ENCODE data around the gene CABYR.

The CABYR gene

DNA sequence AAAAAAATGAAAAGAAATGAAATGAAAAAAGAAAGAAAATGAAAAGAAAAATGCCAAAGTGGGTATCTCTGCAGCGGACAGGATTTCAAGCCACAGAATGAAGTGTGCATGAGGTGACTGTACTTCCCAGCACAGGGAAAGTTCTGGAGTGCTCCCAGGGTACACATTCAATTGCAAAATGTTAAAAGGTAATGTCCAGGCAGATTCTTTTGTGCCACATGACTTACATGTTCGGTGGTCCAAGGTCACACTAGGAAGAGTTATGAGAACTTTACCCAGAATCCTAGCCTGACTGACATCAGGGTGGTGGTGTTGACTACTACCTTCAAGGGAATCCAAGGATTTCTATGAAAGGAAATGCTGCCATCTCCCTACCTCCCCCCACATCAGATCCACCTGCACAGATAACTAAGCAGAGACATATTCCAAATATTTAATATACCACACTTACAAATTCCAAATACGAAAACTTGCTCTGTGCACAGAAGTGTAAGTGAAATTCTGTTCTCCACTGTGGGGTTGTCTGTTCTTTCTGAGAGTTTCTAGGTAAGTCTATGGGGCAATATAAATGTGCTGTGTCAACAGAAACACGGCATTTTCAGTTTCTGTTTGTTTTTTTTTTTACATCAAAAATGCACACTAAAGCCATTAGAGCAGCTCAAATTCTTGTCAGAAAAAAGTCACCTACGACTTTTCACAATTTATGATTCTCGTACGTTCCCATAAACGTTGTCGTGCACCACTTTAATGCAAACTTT is 56.6 kb downstream of the CABYR start:
- DNase-seq = no peak

DNA sequence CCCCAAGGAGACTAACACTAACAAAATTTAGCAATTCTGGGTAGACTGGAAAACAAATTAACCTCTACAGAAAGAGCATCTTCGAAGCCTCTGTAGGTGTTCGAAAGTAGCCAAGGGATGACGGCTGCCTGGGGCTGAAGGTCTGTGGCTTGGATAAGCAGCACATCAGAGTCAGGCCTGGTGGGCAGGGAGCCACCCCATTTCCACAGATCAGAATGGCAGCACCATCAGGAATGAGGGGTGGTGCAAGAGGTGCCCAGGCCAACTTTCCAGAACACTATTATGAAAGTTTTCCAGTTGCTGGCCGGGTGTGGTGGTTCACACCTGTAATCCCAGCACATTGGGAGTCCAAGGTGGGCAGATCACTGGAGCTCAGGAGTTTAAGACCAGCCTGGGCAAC is 57.9 kb downstream of the CABYR start:
- DNase-seq = no peak

DNA sequence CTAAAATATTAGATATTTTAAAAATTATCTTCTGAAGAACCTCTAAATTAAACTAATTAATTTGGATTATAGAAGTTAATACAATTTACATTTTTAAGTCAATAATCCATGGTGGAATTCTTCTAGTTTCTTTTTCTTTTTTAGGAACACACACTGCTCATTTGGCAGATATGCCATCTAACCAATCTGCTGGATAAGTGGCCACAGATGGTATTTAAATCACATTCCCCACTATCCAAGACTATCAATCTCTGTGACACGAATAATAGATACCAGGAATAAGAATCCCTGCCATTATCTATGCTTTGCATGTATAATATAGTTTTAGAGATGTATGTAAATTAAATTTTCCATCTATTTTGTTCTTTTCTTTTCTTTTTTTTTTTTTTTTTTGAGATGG is 58.5 kb downstream of the CABYR start:
- no peak for DNase-seq

DNA sequence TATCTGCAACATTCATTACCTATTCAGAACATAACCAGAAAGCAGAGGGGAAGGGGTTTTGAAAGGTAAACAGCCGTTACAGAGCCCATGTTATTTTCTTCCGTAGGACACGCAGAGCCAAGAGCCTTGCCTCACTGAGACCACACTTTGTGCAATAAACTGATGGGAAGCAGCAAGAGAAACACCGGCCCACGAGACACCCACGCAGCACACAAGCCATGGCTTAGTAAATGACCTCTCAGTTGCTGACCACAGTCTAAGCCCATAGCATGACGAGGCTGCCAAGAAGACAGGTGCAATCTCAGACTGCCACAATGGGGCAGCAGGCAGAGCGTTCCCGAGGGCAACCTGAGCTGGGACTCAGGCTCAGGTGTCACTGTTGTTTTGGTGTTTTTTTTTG is 59.6 kb downstream of the CABYR start:
- DNase-seq = no peak

DNA sequence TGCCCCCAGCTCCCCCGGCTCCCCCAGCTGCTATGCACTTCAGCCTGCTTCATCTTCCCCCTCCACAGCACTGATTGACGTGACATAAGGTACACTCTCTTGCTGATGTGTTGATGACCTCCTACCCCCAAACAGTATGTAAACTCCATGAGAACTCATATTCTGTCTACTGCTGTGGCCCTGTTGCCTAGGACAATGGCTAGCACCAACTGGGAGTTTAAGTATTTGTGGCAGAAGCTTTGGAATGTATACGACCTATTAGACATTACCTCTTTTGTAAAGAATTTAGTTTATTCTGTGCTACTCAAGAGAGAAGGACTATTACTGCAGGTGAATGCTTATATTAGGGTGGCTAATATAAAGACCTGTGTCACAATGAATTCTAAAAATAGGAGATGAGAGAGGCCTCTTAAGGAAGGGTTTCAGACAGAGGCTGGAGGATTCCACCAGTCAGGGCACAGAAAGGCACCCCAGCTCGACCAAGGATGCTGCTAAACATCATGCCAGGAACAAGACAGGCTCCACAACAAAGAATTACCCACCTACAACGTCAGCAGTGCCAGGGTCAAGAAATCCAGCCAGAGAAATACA is 60.6 kb downstream of the CABYR start:
- DNase-seq = no peak

DNA sequence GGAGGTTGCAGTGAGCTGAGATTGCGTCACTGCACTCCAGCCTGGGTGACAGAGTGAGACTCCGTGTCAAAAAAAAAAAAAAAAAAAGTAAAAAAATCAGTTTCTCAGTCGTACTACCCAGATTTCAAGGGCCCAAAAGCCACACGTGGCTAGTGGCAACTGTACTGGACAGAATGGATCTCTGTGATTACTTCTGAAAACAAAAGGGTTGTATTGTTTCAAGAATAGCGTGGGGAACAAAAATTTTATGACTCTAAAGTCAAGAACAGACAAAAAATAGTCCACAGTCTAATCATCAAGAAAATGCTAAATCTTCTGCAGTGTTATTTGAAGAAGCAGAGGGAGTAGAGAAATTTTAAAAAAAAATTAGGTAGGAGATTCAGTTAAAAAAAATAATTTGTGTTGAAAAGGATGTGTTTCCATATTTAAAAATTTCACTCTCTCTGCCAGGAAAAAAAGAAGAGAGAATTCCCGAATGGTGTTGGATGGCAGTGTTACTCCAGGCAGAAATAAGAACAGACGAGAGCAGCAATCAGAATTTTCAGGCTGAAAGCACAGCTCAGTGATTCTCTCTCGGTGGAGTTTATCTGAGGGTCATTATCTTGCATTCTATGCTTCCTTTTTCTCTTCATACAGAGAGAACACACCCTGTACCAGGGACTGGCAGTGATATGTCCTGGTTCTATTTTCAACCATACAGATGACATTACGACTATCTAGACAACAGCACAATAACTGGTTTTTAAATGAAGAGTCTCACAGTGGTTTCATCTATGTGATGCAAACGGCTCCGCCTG is 61.8 kb downstream of the CABYR start:
- no peak for DNase-seq

DNA sequence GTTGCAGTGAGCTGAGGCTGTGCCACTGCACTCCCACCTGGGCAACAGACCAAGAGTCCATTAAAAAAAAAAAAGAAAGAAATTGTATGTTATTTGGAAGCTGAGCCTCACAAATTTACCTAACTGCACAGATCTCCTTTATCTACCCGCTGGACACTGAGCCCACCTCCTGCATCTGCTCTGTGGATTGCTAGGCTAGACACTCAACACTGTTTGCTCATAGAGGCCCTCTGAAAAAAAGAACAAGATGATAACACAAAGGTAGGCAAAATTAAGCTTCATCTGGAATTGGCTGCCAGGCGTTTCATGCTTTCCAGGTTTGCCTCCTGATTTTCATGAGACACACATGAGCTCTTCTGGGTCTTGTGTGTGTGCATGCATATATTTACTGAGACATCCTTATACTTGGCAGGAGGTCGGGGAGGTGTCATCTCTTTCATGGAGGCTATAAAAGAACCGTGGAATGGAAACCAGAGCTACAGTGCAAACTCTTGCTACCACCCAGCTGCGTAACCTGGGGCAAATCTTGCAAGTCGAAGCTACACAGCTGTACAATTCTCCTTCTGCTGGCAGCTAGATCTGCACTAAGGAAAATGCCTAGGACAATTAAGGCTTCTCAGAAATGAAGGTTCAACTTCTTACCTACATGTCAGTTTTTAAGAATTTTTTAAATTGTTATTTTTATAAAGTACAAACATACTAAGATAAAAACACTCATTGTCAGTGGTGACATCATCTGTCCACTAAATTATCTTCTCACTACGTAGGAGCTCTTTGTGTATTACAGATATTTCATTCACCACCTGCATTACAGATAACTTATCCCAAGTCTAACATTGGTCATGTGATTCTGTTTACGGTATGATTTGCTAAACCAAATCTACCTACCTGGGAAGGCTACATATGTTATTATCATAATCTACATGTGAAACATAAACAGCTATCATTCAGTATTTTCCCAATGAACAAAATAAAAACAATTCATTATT is 63.1 kb downstream of the CABYR start:
- no peak for DNase-seq

DNA sequence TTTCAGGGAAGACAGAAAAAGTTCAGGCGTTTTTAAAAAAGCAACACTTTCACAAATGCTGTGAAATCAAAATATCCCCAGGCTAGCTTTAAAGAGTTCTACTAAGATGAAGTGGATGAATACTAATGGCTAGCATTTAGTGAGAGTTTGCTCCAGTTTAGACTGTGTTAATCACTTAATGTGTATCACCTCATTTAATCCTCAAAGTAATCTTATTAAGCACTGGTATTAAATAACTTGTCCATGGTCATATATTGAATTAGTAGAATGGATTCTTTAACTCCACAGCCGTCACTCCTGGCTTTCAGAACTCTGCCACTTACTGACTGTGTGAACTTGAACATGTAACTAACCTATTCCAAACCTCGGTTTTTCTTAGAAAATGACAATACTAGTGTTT is 66.0 kb downstream of the CABYR start:
- no peak for DNase-seq

DNA sequence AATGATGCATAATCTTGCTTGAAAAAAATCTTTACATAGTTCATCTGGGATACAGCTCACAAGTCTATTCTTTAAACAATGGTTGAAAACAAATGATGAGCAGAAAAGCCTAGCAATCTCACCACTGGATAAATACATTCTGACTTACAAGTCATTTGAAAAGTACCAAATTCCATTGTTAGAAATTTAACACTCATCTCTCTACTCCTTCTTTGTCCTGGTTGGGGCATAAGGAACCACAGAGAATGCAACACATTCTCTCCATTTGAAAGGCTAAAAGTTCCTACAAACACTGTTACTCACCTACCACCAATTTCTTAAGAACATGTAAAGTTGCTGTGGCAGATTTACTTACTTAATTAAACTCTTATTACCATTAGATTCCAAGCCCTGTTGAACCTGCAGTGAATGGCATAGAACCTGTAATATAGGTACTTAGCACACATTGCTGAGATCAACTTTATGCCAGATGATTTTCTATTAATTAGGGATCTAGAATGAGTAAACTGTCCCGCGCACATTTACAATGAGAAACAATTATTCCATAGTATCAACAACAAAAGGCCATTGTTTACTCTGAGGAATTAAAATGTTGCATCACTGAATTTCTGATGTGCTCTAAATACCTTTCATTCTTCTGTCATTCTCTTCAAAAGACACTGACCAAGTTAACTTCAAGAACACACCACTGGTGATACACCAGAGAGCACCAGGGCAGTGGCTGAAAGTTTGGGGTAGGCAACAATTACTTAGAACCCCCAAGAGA is 69.6 kb downstream of the CABYR start:
- no peak for DNase-seq

DNA sequence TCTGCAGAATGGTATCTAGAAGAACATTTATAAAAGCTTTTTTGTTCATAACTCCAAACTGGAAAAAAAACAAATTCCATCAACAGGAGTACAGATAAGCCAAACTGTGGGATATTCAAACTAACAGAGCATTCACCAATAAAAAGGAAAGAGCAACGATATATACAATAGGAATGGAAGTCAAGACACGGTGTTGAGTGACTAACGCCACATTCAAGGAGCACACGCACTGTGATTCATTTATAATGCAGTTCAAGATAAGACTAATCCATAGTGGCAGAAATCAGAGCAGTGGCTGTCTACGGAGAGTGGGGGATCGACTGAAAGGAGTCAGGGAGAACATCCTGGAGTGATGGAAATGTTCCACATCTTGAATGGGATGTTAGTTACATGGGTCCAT is 70.7 kb downstream of the CABYR start:
- no peak for DNase-seq

Data from T-helper 1 cell (primary cell).